NB4 (cell line): ENCODE data around the gene MCRIP1.

Experiments used
- MYC ChIP-seq: IDR thresholded peaks from 2 replicates; pipeline ENCODE4 v1.6.1; 2011; ENCODE audit warnings: low read depth, low read length
- POLR2A ChIP-seq: IDR thresholded peaks from 2 replicates; pipeline ENCODE4 v1.6.1; 2011; ENCODE audit warnings: mild to moderate bottlenecking; ENCODE audit not compliant: insufficient read length; ENCODE audit errors: extremely low read depth
- TF ChIP-seq, protein P1 (sequence below): IDR thresholded peaks from one replicate; pipeline ENCODE4 v1.5.1; 2012; ENCODE audit warnings: low read depth, low read length
- TF ChIP-seq, protein P2 (sequence below): IDR thresholded peaks from 2 replicates; pipeline ENCODE4 v1.6.1; 2011; ENCODE audit warnings: low read depth, low read length

DNA sequence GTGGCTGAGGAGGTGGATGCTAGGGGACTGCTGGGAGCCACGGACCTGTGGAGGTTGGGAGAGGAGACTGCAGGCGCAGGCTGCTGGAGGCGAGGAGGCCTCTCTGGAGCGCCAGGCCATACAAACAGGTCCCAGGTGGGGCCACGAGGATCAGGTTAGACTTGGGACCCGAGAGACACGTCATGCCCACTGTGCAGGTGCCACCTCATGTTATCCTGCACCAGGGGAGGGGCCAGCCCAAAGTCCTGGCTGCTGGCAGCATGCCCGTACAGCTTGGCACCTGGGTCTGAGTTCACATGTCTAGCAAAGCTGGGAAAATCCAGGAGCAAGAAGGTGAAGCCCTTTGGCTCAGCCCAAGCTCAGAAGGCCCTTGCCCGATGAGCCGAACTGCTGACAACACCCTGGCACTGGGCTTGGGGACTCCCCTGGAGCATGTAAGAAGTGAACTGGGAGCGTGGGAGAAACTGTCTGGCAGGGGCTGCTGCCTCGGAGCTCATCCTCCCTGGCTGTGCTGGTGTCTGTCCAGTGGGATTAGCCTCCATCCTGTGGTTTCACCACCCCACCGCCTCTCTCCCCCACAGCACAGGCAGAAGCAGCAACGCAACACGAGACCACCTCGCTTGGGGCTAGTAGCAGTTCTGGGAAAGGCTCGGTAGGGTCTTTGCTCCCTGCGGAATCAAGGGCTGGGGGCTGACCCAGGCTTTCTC is 32.8 kb upstream of the MCRIP1 start:
- TF ChIP-seq, protein P1, sequence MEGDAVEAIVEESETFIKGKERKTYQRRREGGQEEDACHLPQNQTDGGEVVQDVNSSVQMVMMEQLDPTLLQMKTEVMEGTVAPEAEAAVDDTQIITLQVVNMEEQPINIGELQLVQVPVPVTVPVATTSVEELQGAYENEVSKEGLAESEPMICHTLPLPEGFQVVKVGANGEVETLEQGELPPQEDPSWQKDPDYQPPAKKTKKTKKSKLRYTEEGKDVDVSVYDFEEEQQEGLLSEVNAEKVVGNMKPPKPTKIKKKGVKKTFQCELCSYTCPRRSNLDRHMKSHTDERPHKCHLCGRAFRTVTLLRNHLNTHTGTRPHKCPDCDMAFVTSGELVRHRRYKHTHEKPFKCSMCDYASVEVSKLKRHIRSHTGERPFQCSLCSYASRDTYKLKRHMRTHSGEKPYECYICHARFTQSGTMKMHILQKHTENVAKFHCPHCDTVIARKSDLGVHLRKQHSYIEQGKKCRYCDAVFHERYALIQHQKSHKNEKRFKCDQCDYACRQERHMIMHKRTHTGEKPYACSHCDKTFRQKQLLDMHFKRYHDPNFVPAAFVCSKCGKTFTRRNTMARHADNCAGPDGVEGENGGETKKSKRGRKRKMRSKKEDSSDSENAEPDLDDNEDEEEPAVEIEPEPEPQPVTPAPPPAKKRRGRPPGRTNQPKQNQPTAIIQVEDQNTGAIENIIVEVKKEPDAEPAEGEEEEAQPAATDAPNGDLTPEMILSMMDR = no peak
- TF ChIP-seq POLR2A = no peak
- TF ChIP-seq, protein P2, sequence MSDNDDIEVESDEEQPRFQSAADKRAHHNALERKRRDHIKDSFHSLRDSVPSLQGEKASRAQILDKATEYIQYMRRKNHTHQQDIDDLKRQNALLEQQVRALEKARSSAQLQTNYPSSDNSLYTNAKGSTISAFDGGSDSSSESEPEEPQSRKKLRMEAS = no peak
- TF ChIP-seq MYC = no peak
